ENCODE results near the gene PPT1.

Gene PPT1

DNA sequence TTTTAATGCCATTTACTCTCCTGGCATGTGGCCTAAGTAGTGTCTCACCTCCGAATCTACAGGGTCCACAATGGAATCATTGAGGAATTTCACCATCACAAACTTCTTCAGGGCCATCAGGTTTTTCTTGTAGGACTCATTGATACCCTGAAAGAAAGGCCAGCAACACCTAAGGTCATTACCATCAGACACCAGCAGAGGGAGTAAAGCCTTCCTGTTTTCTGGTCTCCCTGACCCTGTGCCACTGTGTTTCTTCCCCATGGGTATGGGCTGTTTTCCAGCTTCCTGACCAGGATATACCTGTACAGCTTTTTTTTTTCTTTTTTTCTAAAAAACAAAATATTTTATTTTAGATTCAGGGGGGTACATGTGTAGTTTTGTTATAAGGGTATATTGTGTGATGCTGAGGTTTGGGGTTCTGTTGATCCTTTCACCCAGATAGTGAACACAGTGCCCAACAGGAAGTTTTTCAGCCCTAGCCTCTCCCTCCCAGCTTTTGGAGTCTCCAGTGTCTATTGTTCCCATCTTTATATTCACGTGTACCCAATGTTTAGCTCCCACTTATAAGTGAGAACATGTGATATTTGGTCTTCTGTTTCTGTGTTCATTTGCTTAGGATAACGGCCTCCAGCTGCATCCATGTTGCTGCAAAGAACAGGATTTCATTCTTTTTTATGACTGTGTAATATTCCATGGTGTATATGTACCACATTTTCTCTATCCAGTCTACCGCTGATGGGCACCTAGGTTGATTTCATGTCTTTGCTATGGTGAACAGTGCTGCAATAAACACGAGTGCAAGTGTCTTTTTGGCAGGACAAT, 18.3 kb downstream of the PPT1 start:
- Histone ChIP-seq H3K36me3 (ENCODE audit: control insufficient read depth in 2 of 2, insufficient read depth in 1 of 2, low read length in 2 of 2) (peaks cover 26 to 88% of the 10 kb centered on the region in 2 experiments), H3K9me3 (ENCODE audit: control insufficient read depth, insufficient read depth, low read depth, low read length) (no peaks in the 10 kb centered on the region), H3K4me3 (ENCODE audit: low read depth, low read length) (no peak overlapping the region), H3K4me1 (ENCODE audit: control insufficient read depth, insufficient read depth, low read length) (no peaks in the 10 kb centered on the region), H3K27ac (ENCODE audit: extremely low read depth, low read depth, low read length) (no peak overlapping the region)
- CTCF ChIA-PET: interaction anchor here (0.6 to 3.3 kb wide), 28 partner anchors 8 to 596 kb away, joined by 3 to 20 read pairs (median 4); no protein-coding TSS in a partner anchor
- POLR2A ChIA-PET: no interaction called here
- TF ChIP-seq ZNF626 (tag by site-specific recombination; IDR thresholded peaks at IDR 0.05) (no peak), ZNF146 (tag by site-specific recombination; IDR thresholded peaks at IDR 0.05) (peak; percentile 94), OSR2 (tag by site-specific recombination; IDR thresholded peaks at IDR 0.05) (no peak), ZNF112 (tag by site-specific recombination; IDR thresholded peaks at IDR 0.05) (no peak), ZNF660 (tag by site-specific recombination; IDR thresholded peaks at IDR 0.05) (0 out of 2 replicates have a peak, but pooled peaks have one; percentile 21), ZNF654 (tag by site-specific recombination; IDR thresholded peaks at IDR 0.05; ENCODE audit: low read depth) (peak; percentile 54), ZNF157 (tag by site-specific recombination; IDR thresholded peaks at IDR 0.05) (no peak)
- TF ChIP-seq, protein P1, sequence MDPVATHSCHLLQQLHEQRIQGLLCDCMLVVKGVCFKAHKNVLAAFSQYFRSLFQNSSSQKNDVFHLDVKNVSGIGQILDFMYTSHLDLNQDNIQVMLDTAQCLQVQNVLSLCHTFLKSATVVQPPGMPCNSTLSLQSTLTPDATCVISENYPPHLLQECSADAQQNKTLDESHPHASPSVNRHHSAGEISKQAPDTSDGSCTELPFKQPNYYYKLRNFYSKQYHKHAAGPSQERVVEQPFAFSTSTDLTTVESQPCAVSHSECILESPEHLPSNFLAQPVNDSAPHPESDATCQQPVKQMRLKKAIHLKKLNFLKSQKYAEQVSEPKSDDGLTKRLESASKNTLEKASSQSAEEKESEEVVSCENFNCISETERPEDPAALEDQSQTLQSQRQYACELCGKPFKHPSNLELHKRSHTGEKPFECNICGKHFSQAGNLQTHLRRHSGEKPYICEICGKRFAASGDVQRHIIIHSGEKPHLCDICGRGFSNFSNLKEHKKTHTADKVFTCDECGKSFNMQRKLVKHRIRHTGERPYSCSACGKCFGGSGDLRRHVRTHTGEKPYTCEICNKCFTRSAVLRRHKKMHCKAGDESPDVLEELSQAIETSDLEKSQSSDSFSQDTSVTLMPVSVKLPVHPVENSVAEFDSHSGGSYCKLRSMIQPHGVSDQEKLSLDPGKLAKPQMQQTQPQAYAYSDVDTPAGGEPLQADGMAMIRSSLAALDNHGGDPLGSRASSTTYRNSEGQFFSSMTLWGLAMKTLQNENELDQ (tag by site-specific recombination; IDR thresholded peaks at IDR 0.05; ENCODE audit: low read depth): no peak
- TF ChIP-seq, protein P2, sequence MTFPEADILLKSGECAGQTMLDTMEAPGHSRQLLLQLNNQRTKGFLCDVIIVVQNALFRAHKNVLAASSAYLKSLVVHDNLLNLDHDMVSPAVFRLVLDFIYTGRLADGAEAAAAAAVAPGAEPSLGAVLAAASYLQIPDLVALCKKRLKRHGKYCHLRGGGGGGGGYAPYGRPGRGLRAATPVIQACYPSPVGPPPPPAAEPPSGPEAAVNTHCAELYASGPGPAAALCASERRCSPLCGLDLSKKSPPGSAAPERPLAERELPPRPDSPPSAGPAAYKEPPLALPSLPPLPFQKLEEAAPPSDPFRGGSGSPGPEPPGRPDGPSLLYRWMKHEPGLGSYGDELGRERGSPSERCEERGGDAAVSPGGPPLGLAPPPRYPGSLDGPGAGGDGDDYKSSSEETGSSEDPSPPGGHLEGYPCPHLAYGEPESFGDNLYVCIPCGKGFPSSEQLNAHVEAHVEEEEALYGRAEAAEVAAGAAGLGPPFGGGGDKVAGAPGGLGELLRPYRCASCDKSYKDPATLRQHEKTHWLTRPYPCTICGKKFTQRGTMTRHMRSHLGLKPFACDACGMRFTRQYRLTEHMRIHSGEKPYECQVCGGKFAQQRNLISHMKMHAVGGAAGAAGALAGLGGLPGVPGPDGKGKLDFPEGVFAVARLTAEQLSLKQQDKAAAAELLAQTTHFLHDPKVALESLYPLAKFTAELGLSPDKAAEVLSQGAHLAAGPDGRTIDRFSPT (tag by site-specific recombination; IDR thresholded peaks at IDR 0.05): no peak
- TF ChIP-seq, protein P3, sequence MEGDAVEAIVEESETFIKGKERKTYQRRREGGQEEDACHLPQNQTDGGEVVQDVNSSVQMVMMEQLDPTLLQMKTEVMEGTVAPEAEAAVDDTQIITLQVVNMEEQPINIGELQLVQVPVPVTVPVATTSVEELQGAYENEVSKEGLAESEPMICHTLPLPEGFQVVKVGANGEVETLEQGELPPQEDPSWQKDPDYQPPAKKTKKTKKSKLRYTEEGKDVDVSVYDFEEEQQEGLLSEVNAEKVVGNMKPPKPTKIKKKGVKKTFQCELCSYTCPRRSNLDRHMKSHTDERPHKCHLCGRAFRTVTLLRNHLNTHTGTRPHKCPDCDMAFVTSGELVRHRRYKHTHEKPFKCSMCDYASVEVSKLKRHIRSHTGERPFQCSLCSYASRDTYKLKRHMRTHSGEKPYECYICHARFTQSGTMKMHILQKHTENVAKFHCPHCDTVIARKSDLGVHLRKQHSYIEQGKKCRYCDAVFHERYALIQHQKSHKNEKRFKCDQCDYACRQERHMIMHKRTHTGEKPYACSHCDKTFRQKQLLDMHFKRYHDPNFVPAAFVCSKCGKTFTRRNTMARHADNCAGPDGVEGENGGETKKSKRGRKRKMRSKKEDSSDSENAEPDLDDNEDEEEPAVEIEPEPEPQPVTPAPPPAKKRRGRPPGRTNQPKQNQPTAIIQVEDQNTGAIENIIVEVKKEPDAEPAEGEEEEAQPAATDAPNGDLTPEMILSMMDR (tag by site-specific recombination; IDR thresholded peaks at IDR 0.05): peak; percentile 17; the same call in 1 of the 2 replicates
- TF ChIP-seq, protein P4, sequence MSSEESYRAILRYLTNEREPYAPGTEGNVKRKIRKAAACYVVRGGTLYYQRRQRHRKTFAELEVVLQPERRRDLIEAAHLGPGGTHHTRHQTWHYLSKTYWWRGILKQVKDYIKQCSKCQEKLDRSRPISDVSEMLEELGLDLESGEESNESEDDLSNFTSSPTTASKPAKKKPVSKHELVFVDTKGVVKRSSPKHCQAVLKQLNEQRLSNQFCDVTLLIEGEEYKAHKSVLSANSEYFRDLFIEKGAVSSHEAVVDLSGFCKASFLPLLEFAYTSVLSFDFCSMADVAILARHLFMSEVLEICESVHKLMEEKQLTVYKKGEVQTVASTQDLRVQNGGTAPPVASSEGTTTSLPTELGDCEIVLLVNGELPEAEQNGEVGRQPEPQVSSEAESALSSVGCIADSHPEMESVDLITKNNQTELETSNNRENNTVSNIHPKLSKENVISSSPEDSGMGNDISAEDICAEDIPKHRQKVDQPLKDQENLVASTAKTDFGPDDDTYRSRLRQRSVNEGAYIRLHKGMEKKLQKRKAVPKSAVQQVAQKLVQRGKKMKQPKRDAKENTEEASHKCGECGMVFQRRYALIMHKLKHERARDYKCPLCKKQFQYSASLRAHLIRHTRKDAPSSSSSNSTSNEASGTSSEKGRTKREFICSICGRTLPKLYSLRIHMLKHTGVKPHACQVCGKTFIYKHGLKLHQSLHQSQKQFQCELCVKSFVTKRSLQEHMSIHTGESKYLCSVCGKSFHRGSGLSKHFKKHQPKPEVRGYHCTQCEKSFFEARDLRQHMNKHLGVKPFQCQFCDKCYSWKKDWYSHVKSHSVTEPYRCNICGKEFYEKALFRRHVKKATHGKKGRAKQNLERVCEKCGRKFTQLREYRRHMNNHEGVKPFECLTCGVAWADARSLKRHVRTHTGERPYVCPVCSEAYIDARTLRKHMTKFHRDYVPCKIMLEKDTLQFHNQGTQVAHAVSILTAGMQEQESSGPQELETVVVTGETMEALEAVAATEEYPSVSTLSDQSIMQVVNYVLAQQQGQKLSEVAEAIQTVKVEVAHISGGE (tag by site-specific recombination; conservative IDR thresholded peaks at IDR 0.05; ENCODE audit: low read depth): peak; percentile 42; the same call in 1 of the 2 replicates

DNA sequence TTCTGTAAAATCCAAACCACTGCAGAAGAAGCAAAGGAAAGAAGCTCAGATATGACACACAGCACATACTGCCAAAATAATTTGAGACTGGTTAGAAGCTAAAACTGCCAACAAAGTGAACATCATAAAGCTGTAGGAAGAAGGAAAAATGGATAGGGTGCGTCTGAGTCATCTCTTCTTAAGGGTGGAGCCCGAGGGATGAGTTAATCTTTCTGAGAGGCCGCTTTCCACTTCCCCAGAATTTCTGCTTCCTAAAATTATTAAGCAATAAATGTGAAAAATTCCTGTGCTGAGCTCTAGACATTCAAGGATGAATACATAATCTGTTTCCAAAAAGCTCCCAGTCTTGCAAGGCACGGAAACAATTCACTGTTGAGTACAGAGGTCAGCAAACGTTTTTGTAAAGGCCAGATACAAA, 20.1 kb downstream of the PPT1 start:
- ChIA-PET CTCF (interaction anchor here (0.6 to 3.3 kb wide), 13 partner anchors 8 to 777 kb away, joined by 3 to 20 read pairs (median 3); partner anchors contain the start of gene MYCL), POLR2A (no interaction called here)
- no peaks in the 10 kb centered on the region for H3K4me1 ChIP-seq (ENCODE audit: control insufficient read depth, insufficient read depth, low read length)
- no peak overlapping the region for H3K4me3 ChIP-seq (ENCODE audit: low read depth, low read length)
- no peaks in the 10 kb centered on the region for H3K9me3 ChIP-seq (ENCODE audit: control insufficient read depth, insufficient read depth, low read depth, low read length)
- H3K36me3 ChIP-seq (ENCODE audit: control insufficient read depth in 2 of 2, insufficient read depth in 1 of 2, low read length in 2 of 2): peaks cover 31 to 90% of the 10 kb centered on the region in 2 experiments
- no peak overlapping the region for H3K27ac ChIP-seq (ENCODE audit: extremely low read depth, low read depth, low read length)
- TF ChIP-seq ZNF561 (tag by site-specific recombination; IDR thresholded peaks at IDR 0.05; ENCODE audit: borderline replicate concordance): no peak
- TF ChIP-seq ZNF76 (tag by site-specific recombination; IDR thresholded peaks at IDR 0.05; ENCODE audit: borderline replicate concordance, low read depth): no peak
- TF ChIP-seq ZNF777 (tag by site-specific recombination; IDR thresholded peaks at IDR 0.05; ENCODE audit: borderline replicate concordance): no peak
- TF ChIP-seq ZNF354C (tag by site-specific recombination; IDR thresholded peaks at IDR 0.05; ENCODE audit: borderline replicate concordance, low read depth): no peak
- no peak for TF ChIP-seq ZNF530 (tag by site-specific recombination; IDR thresholded peaks at IDR 0.05; ENCODE audit: low read depth)
- no peak for TF ChIP-seq ZFP69B (tag by site-specific recombination; IDR thresholded peaks at IDR 0.05)
- no peak for TF ChIP-seq KLF9 (tag by site-specific recombination; IDR thresholded peaks at IDR 0.05; ENCODE audit: low read depth)
- TF ChIP-seq ZNF366 (tag by site-specific recombination; conservative IDR thresholded peaks at IDR 0.05): no peak
- no peak for TF ChIP-seq SALL2 (tag by site-specific recombination; IDR thresholded peaks at IDR 0.05; ENCODE audit: borderline replicate concordance)
- TF ChIP-seq FEZF1 (tag by site-specific recombination; IDR thresholded peaks at IDR 0.05): no peak
- no peak for TF ChIP-seq MYNN (tag by site-specific recombination; IDR thresholded peaks at IDR 0.05; ENCODE audit: borderline replicate concordance)
- no peak for TF ChIP-seq ZNF701 (tag by site-specific recombination; IDR thresholded peaks at IDR 0.05)
- TF ChIP-seq, protein P5, sequence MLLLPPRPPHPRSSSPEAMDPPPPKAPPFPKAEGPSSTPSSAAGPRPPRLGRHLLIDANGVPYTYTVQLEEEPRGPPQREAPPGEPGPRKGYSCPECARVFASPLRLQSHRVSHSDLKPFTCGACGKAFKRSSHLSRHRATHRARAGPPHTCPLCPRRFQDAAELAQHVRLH (tag by site-specific recombination; IDR thresholded peaks at IDR 0.05): no peak
